ENCODE data around the gene TMEM178B. TPM values are rescaled to one million over a fixed set of nuclear protein-coding genes. Genes with fewer than 3 reads are reported as not detected.

The TMEM178B gene
- total RNA-seq, 1 experiment from 2014 or later, result not detected

DNA sequence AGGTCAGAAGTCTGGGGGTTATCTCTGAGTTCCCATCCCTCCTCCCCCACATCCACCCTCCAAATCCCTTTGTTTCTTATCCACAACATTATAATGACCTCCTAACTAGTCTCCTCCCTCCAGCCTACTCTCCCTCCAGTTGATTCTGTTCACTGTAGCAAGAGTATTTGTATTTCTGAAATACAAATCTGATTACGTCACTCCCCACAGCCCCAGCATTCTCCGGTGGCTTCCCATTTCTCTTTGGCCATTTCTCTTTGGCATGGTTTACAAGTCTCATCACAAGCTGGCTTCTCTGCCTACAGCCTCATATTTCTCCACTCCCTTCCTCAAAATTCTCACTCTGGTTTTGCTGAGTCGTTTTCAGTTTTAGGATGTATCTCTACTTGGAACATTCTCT is 34.5 kb upstream of the TMEM178B start:
- POLR2A ChIA-PET, result no interaction called here
- H3K9me3 Mint-ChIP-seq (ENCODE audit: unreplicated experiment), result no peaks in the 10 kb centered on the region
- no peak for DNase-seq (ENCODE audit: unreplicated experiment)
- no peaks in the 10 kb centered on the region for H3K27me3 Mint-ChIP-seq (ENCODE audit: insufficient read depth, unreplicated experiment)
- TF ChIP-seq, protein P1, sequence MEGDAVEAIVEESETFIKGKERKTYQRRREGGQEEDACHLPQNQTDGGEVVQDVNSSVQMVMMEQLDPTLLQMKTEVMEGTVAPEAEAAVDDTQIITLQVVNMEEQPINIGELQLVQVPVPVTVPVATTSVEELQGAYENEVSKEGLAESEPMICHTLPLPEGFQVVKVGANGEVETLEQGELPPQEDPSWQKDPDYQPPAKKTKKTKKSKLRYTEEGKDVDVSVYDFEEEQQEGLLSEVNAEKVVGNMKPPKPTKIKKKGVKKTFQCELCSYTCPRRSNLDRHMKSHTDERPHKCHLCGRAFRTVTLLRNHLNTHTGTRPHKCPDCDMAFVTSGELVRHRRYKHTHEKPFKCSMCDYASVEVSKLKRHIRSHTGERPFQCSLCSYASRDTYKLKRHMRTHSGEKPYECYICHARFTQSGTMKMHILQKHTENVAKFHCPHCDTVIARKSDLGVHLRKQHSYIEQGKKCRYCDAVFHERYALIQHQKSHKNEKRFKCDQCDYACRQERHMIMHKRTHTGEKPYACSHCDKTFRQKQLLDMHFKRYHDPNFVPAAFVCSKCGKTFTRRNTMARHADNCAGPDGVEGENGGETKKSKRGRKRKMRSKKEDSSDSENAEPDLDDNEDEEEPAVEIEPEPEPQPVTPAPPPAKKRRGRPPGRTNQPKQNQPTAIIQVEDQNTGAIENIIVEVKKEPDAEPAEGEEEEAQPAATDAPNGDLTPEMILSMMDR (IDR thresholded peaks at IDR 0.05; ENCODE audit: unreplicated experiment), result no peak
- H3K4me1 Mint-ChIP-seq (ENCODE audit: insufficient read depth, unreplicated experiment), result peaks cover 8% of the 10 kb centered on the region
- BruUV-seq (replicated peaks), result no TSS peak
- H3K36me3 Mint-ChIP-seq (ENCODE audit: insufficient read depth, unreplicated experiment), result no peaks in the 10 kb centered on the region
- intact Hi-C loops (cut with micrococcal nuclease), result no loop called here
- H3K4me3 Mint-ChIP-seq (ENCODE audit: unreplicated experiment), result no peak overlapping the region
- no peak overlapping the region for H3K27ac Mint-ChIP-seq (ENCODE audit: low read depth, unreplicated experiment)
- CTCF ChIA-PET, result no interaction called here

GRCh38 chr7:141042222-141043193 is 31.4 kb upstream of the TMEM178B start:
- BruUV-seq (replicated peaks), result no TSS peak
- H3K27ac Mint-ChIP-seq (ENCODE audit: low read depth, unreplicated experiment), result peak overlapping the region; percentile 65
- no peak overlapping the region for H3K4me3 Mint-ChIP-seq (ENCODE audit: unreplicated experiment)
- no peaks in the 10 kb centered on the region for H3K27me3 Mint-ChIP-seq (ENCODE audit: insufficient read depth, unreplicated experiment)
- DNase-seq (ENCODE audit: unreplicated experiment), result peak; percentile 38
- H3K36me3 Mint-ChIP-seq (ENCODE audit: insufficient read depth, unreplicated experiment), result no peaks in the 10 kb centered on the region
- intact Hi-C loops (cut with micrococcal nuclease), result no loop called here
- peaks cover 8% of the 10 kb centered on the region for H3K4me1 Mint-ChIP-seq (ENCODE audit: insufficient read depth, unreplicated experiment)
- ChIA-PET POLR2A (interaction anchor here (0.7 to 1.9 kb wide), 5 partner anchors 11 to 30 kb away, joined by 3 to 10 read pairs (median 3); partner anchors contain the start of gene MRPS33), CTCF (interaction anchor here (0.6 to 1.0 kb wide), 2 partner anchors 26 to 313 kb away, joined by 4 to 7 read pairs; no protein-coding TSS in a partner anchor)
- H3K9me3 Mint-ChIP-seq (ENCODE audit: unreplicated experiment), result no peaks in the 10 kb centered on the region
- TF ChIP-seq, protein P1 (IDR thresholded peaks at IDR 0.05; ENCODE audit: unreplicated experiment), result no peak

GRCh38 chr7:141043616-141044015 is 30.2 kb upstream of the TMEM178B start:
- H3K4me1 Mint-ChIP-seq (ENCODE audit: insufficient read depth, unreplicated experiment), result peaks cover 8% of the 10 kb centered on the region
- H3K36me3 Mint-ChIP-seq (ENCODE audit: insufficient read depth, unreplicated experiment), result no peaks in the 10 kb centered on the region
- TF ChIP-seq, protein P1 (IDR thresholded peaks at IDR 0.05; ENCODE audit: unreplicated experiment), result no peak
- no peak overlapping the region for H3K27ac Mint-ChIP-seq (ENCODE audit: low read depth, unreplicated experiment)
- POLR2A ChIA-PET, result no interaction called here
- H3K4me3 Mint-ChIP-seq (ENCODE audit: unreplicated experiment), result no peak overlapping the region
- DNase-seq (ENCODE audit: unreplicated experiment), result no peak
- no peaks in the 10 kb centered on the region for H3K27me3 Mint-ChIP-seq (ENCODE audit: insufficient read depth, unreplicated experiment)
- no peaks in the 10 kb centered on the region for H3K9me3 Mint-ChIP-seq (ENCODE audit: unreplicated experiment)
- intact Hi-C loops (cut with micrococcal nuclease), result no loop called here
- no TSS peak for BruUV-seq (replicated peaks)
- CTCF ChIA-PET, result no interaction called here

DNA sequence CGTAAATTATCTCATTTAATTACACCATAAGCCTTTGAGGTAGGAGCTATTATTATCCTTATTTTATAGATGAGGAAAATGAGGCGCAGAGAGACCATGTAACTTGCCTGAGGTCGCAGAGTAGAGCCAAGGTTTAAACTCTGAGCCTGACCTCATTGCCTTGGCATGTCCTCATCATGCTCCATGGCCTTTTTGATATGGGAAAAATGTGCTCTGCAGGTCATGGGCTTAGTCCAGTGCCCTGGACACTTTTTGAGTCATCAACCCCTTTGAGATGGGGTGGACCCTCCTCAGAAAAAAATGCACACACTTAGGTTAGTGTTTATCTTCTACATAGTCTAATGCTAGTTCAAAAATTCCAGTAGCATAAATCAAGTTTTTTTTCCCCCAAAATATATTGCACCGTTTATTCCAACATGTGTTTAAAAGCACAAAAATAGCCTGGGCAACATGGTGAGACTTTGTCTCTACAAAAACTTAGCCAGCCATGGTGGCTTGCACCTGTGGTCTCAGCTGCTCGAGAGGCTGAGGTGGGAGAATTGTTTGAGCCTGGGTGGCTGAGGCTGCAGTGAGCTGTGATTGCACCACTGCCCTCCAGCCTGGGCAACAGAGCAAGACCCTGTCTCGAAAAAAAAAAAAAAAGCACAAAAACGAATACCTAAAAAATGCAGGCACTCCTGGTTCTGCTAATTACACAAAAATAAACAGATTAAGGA is 28.6 kb upstream of the TMEM178B start:
- H3K9me3 Mint-ChIP-seq (ENCODE audit: unreplicated experiment), result no peaks in the 10 kb centered on the region
- H3K4me1 Mint-ChIP-seq (ENCODE audit: insufficient read depth, unreplicated experiment), result no peaks in the 10 kb centered on the region
- H3K27me3 Mint-ChIP-seq (ENCODE audit: insufficient read depth, unreplicated experiment), result no peaks in the 10 kb centered on the region
- ChIA-PET POLR2A (interaction anchor here (0.8 kb wide), 1 partner anchor 637 kb away, joined by 3 read pairs; no protein-coding TSS in a partner anchor), CTCF (interaction anchor here (0.6 to 0.7 kb wide), 2 partner anchors 303 to 929 kb away, joined by 3 to 4 read pairs; no protein-coding TSS in a partner anchor)
- intact Hi-C loops (cut with micrococcal nuclease), result no loop called here
- no TSS peak for BruUV-seq (replicated peaks)
- TF ChIP-seq, protein P1 (IDR thresholded peaks at IDR 0.05; ENCODE audit: unreplicated experiment), result no peak
- H3K36me3 Mint-ChIP-seq (ENCODE audit: insufficient read depth, unreplicated experiment), result no peaks in the 10 kb centered on the region
- no peak overlapping the region for H3K4me3 Mint-ChIP-seq (ENCODE audit: unreplicated experiment)
- no peak for DNase-seq (ENCODE audit: unreplicated experiment)
- H3K27ac Mint-ChIP-seq (ENCODE audit: low read depth, unreplicated experiment), result no peak overlapping the region
